AG09319 (cell line): ENCODE data around the gene MUC21.

Source experiments
- DNase-seq: peaks from one replicate; pipeline ENCODE4 v3.0.0-alpha.2; 2010; ENCODE audit warnings: low read depth; ENCODE audit errors: extremely low read depth
- TF ChIP-seq, protein P1 (sequence below): IDR thresholded peaks from 2 replicates; pipeline ENCODE4 v1.5.1; 2011; ENCODE audit warnings: low read depth, mild to moderate bottlenecking, inconsistent platforms, low read length, moderate library complexity

Gene MUC21

DNA sequence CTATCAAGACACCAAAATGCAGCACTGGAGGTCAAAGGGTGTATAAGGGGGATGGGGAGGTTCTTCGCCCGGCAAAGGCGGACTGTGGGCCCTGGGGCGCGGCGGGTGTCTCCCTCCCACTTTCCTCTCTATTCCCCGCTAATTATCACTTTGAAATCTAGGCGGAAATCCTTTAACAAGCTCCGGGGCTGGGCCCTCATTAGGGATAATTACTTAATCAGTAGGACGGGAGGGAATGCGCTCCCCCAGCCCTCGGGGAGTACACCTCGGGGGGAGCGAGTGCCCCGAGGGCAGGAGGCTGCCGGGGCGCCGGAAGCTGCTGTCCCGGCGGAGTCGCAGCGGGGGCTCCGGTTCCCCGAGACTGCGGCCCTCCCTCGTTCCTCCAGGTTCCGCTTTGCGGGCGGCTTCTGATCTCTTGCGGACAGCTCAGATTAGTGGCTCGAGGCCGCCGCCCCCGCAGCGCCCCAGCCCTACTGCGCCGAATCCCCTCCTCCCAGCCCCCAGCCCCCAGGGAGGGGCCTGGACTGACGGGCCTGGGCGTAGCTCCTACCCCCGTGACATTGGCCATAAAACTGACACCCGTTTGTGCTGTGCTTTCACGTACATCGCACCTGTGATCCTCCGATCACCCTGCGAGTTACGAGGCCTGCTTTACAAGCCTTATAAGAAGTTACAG is 28.0 kb upstream of the MUC21 start:
- no peak for DNase-seq
- TF ChIP-seq, protein P1, sequence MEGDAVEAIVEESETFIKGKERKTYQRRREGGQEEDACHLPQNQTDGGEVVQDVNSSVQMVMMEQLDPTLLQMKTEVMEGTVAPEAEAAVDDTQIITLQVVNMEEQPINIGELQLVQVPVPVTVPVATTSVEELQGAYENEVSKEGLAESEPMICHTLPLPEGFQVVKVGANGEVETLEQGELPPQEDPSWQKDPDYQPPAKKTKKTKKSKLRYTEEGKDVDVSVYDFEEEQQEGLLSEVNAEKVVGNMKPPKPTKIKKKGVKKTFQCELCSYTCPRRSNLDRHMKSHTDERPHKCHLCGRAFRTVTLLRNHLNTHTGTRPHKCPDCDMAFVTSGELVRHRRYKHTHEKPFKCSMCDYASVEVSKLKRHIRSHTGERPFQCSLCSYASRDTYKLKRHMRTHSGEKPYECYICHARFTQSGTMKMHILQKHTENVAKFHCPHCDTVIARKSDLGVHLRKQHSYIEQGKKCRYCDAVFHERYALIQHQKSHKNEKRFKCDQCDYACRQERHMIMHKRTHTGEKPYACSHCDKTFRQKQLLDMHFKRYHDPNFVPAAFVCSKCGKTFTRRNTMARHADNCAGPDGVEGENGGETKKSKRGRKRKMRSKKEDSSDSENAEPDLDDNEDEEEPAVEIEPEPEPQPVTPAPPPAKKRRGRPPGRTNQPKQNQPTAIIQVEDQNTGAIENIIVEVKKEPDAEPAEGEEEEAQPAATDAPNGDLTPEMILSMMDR, result no peak

- TF ChIP-seq, protein P1, result no peak
- DNase-seq, result no peak
Measured at GRCh38 chr6:30957716-30958115, 25.8 kb upstream of the MUC21 start.

DNA sequence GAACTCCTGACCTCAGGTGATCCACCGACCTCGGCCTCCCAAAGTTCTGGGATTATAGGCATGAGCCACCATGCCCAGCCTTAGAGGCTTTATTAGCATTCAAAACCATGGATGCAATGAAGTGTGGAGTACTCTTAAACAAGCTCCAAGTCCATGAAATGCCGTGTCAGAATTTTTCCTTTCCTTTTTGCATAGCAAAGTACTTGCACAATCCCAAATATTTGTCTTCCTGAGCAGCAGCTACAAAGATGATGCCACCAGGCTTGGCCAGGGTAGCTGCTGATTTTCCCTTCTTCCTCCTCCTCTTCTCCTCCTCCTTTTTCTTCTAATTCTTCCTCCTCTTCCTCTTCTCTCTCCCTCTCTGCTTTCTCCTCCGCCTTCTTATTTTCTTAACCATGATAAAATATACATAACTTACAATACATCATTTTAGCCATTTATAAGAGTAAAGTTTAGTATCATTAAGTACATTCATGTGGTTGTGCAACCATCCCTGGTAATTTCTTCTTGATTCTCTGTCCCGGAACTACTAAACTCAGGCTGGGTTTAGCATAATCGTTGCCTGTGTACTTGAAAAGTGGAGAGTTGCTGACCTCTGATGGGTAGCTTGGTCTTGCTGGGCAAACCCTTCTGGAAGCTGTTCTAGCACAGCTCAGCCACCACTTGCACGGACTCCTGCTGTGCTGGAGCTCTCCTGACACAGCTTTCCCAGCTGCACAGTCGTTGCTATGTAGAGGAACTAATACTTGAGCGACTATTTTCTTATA is 22.4 kb upstream of the MUC21 start:
- TF ChIP-seq, protein P1, result no peak

GRCh38 chr6:30962716-30963115 is 20.8 kb upstream of the MUC21 start:
- TF ChIP-seq, protein P1, result no peak
- no peak for DNase-seq

More for the DNA sequence above, 22.4 kb upstream of the MUC21 start:
- no peak for DNase-seq

GRCh38 chr6:30963641-30964040 is 19.9 kb upstream of the MUC21 start:
- DNase-seq, result no peak
- TF ChIP-seq, protein P1, result no peak

DNA sequence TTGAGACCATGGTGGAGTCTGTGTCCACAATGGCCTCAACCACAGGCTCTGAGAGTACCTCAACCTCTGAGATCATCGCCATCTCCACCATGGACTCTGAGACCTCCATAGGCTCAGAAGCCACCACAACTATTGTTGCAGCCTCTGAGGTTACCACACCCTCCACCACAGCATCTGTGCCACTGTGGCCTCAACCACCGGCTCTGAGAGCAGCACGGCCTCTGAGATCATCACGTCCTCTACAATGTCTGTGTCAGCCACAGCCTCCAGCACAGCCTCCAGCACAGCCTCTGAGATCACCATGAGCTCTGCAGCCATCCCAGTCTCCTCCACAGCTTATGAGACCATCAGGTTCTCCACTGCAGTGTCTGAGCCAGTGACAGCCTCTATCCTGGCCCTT is 19.4 kb upstream of the MUC21 start:
- no peak for DNase-seq
- TF ChIP-seq, protein P1, result no peak

DNA sequence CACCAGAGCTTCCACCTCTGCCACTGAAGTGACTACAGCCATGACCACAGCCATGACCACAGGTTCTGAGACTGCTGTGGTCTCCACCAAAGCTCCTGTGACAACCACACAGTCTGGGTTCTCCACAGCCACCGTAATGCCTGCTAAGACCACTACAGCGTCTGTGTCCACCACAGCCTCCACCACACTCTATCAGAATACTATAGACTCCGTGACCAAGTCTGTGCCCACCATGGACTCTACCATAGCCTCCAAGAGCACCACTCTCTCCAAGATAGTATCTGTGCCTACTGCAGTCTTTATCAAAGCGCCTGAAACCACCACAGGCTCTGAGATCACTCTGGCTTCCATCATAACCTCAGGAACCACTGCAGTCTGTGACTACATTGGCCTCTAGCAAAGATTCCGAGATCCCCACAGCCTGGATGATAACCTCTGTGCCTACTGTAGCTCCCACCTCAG is 18.3 kb upstream of the MUC21 start:
- no peak for DNase-seq
- TF ChIP-seq, protein P1, result no peak
